Ishikawa (cell line): ENCODE measurements around the gene EPN2.

Source experiments
- CEBPB ChIP-seq: IDR thresholded peaks from 2 replicates; pipeline ENCODE4 v1.6.1; 2012
- CREB1 ChIP-seq: IDR thresholded peaks from 2 replicates; pipeline ENCODE4 v1.6.1; 2012; ENCODE audit warnings: low read depth
- EGR1 ChIP-seq: IDR thresholded peaks from 2 replicates; pipeline ENCODE4 v1.6.1; 2012
- EP300 ChIP-seq: IDR thresholded peaks from 2 replicates; pipeline ENCODE4 v1.6.1; 2012; ENCODE audit warnings: borderline replicate concordance
- FOXM1 ChIP-seq: IDR thresholded peaks from 2 replicates; pipeline ENCODE4 v1.6.1; 2012; ENCODE audit warnings: low read depth, borderline replicate concordance
- MAX ChIP-seq: IDR thresholded peaks from 2 replicates; pipeline ENCODE4 v1.6.1; 2012
- NFIC ChIP-seq: IDR thresholded peaks from 2 replicates; pipeline ENCODE4 v1.6.1; 2012
- RAD21 ChIP-seq: IDR thresholded peaks from 2 replicates; pipeline ENCODE4 v1.6.1; 2012; ENCODE audit warnings: low read depth
- REST ChIP-seq: IDR thresholded peaks from 2 replicates; pipeline ENCODE4 v1.6.1; 2012; ENCODE audit warnings: low read depth, mild to moderate bottlenecking
- TAF1 ChIP-seq: IDR thresholded peaks from 2 replicates; pipeline ENCODE4 v1.6.1; 2012; ENCODE audit warnings: low read depth, mild to moderate bottlenecking
- TCF12 ChIP-seq: IDR thresholded peaks from 2 replicates; pipeline ENCODE4 v1.6.1; 2012; ENCODE audit warnings: low read depth
- TEAD4 ChIP-seq: IDR thresholded peaks from 2 replicates; pipeline ENCODE4 v1.6.1; 2012
- USF1 ChIP-seq: IDR thresholded peaks from 2 replicates; pipeline ENCODE4 v1.6.1; 2012
- YY1 ChIP-seq: IDR thresholded peaks from 2 replicates; pipeline ENCODE4 v1.6.1; 2012; ENCODE audit warnings: low read depth
- ZBTB7A ChIP-seq: IDR thresholded peaks from 2 replicates; pipeline ENCODE4 v1.6.1; 2012; ENCODE audit warnings: low read depth

Gene EPN2

GRCh38 chr17:19371259-19372010, 134.3 kb downstream of the EPN2 start:
- TF ChIP-seq EP300, result no peak
- no peak for TF ChIP-seq ZBTB7A
- no peak for TF ChIP-seq USF1

- TF ChIP-seq CEBPB (no peak), MAX (no peak), FOXM1 (no peak), TEAD4 (no peak)
Measured at GRCh38 chr17:19372011-19372370, 134.8 kb downstream of the EPN2 start.

GRCh38 chr17:19372439-19372838, 135.3 kb downstream of the EPN2 start:
- TF ChIP-seq ZBTB7A (no peak), USF1 (no peak), EP300 (no peak), TAF1 (no peak), NFIC (no peak), TEAD4 (no peak), YY1 (no peak), FOXM1 (no peak), REST (no peak), CEBPB (no peak)

- TF ChIP-seq TAF1 (no peak), EP300 (no peak), NFIC (no peak), TEAD4 (no peak), YY1 (no peak), RAD21 (no peak), FOXM1 (no peak), ZBTB7A (no peak), REST (no peak), CEBPB (no peak), USF1 (no peak), CREB1 (no peak), MAX (no peak), EGR1 (no peak), TCF12 (no peak)
Measured at GRCh38 chr17:19372866-19373504, 135.8 kb downstream of the EPN2 start.

GRCh38 chr17:19374136-19374535, 137.0 kb downstream of the EPN2 start:
- TF ChIP-seq EP300, result no peak
- no peak for TF ChIP-seq TEAD4
- TF ChIP-seq YY1, result no peak
- no peak for TF ChIP-seq EGR1
- TF ChIP-seq USF1, result no peak
- TF ChIP-seq CREB1, result no peak
- TF ChIP-seq REST, result no peak
- TF ChIP-seq FOXM1, result no peak
- TF ChIP-seq NFIC, result no peak
- TF ChIP-seq CEBPB, result no peak
- TF ChIP-seq MAX, result no peak
- TF ChIP-seq ZBTB7A, result no peak
- no peak for TF ChIP-seq RAD21
- no peak for TF ChIP-seq TAF1
- TF ChIP-seq TCF12, result no peak
